ENCODE measurements around the gene KDM2A.

DNA sequence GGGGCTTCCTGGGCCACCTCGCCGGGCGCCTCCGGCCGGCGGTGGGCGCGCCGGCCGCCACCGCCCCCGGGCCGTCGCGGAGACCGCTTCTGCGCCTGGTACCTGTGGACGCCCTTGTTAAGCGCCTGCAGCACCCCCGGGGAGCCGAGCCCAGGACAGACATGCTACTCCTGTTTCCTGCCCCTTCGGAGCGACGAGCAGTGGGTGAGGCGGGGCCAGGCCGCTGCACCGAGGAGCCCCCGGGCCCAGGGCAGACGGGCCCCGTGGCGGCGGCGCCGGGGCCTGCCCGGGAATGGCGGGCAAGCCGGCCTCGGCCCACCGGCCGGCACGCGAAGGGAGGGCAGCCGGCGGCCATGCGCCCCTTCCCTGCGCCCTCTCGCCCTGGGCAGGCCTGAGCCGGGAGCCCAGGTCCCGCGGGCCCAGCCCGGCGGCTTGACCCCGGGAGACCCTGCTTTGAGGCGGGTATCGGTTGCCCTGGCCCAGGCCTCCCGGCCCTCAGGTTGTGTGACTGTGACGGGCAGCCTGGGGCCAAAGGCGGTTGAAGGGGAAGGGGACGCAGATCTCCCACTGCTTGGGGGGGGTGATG is 789 bp upstream of the KDM2A start:
- no peak for TF ChIP-seq ZC3H10 (CRISPR knock-in tag; IDR thresholded peaks at IDR 0.05)
- TF ChIP-seq, protein P1, sequence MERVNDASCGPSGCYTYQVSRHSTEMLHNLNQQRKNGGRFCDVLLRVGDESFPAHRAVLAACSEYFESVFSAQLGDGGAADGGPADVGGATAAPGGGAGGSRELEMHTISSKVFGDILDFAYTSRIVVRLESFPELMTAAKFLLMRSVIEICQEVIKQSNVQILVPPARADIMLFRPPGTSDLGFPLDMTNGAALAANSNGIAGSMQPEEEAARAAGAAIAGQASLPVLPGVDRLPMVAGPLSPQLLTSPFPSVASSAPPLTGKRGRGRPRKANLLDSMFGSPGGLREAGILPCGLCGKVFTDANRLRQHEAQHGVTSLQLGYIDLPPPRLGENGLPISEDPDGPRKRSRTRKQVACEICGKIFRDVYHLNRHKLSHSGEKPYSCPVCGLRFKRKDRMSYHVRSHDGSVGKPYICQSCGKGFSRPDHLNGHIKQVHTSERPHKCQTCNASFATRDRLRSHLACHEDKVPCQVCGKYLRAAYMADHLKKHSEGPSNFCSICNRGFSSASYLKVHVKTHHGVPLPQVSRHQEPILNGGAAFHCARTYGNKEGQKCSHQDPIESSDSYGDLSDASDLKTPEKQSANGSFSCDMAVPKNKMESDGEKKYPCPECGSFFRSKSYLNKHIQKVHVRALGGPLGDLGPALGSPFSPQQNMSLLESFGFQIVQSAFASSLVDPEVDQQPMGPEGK (CRISPR knock-in tag; IDR thresholded peaks at IDR 0.05; ENCODE audit: borderline replicate concordance): no peak
- TF ChIP-seq ZFP30 (CRISPR knock-in tag; IDR thresholded peaks at IDR 0.05): no peak

All from SK-N-SH treated with all-trans-retinoic acid at 6 μM for 48 hours (cell line).